Trophoblast cell (in vitro differentiated cells and primary cell): Measurements from ENCODE around the gene TPM2.

Source experiments
- DNase-seq, 2 donors: peaks; one replicate each; pipeline ENCODE4 v3.0.0-alpha.2; 2016
- H2AFZ ChIP-seq: 2 replicates; pipeline ENCODE4 v1.6.1; 2013; ENCODE audit warnings: low read length, moderate library complexity, mild to moderate bottlenecking; ENCODE audit not compliant: insufficient read depth, poor library complexity
- H2AK5ac ChIP-seq: 2 replicates; pipeline ENCODE4 v1.6.1; 2013; ENCODE audit warnings: mild to moderate bottlenecking, low read length
- H2BK120ac ChIP-seq: 2 replicates; pipeline ENCODE4 v1.6.1; 2013; ENCODE audit warnings: low read length, mild to moderate bottlenecking, moderate library complexity; ENCODE audit not compliant: insufficient read depth, poor library complexity
- H2BK12ac ChIP-seq: 2 replicates; pipeline ENCODE4 v1.6.1; 2013; ENCODE audit warnings: mild to moderate bottlenecking, low read length, moderate library complexity
- H2BK5ac ChIP-seq: 2 replicates; pipeline ENCODE4 v1.6.1; 2013; ENCODE audit warnings: low read length, low read depth, moderate library complexity, mild to moderate bottlenecking; ENCODE audit not compliant: poor library complexity
- H3K14ac ChIP-seq: 2 replicates; pipeline ENCODE4 v1.6.1; 2013; ENCODE audit warnings: mild to moderate bottlenecking, low read length
- H3K18ac ChIP-seq: 2 replicates; pipeline ENCODE4 v1.6.1; 2013; ENCODE audit warnings: mild to moderate bottlenecking, low read length
- H3K23ac ChIP-seq: 2 replicates; pipeline ENCODE4 v1.6.1; 2013; ENCODE audit warnings: low read length
- H3K27ac ChIP-seq: 2 replicates; pipeline ENCODE4 v1.5.1; 2013; ENCODE audit warnings: low read depth, mild to moderate bottlenecking, inconsistent platforms, low read length, moderate library complexity
- H3K27me3 ChIP-seq: 2 replicates; pipeline ENCODE4 v1.6.1; 2013; ENCODE audit warnings: inconsistent platforms, mild to moderate bottlenecking, low read length, moderate library complexity; ENCODE audit not compliant: insufficient read depth
- H3K36me3 ChIP-seq, 2 experiments: 1 replicate in 1 of 2; 2 replicates in 1 of 2; pipeline ENCODE4 v1.6.1; 2013; ENCODE audit warnings: low read length in 2 of 2, mild to moderate bottlenecking in 2 of 2, moderate library complexity in 1 of 2; ENCODE audit not compliant: insufficient read depth in 2 of 2, control insufficient read depth in 1 of 2
- H3K4ac ChIP-seq: 2 replicates; pipeline ENCODE4 v1.6.1; 2013; ENCODE audit warnings: low read depth, mild to moderate bottlenecking, low read length, moderate library complexity
- H3K4me1 ChIP-seq, 2 experiments: 1 replicate in 1 of 2; 2 replicates in 1 of 2; pipeline ENCODE4 v1.6.1; 2013; ENCODE audit warnings: low read length in 2 of 2, mild to moderate bottlenecking in 2 of 2, moderate library complexity in 1 of 2; ENCODE audit not compliant: insufficient read depth in 2 of 2, control insufficient read depth in 1 of 2
- H3K4me2 ChIP-seq: 2 replicates; pipeline ENCODE4 v1.6.1; 2013; ENCODE audit warnings: inconsistent platforms, mild to moderate bottlenecking, low read length, moderate library complexity
- H3K4me3 ChIP-seq: 2 replicates; pipeline ENCODE4 v1.5.1; 2013; ENCODE audit warnings: mild to moderate bottlenecking, low read depth, low read length, inconsistent platforms
- H3K79me1 ChIP-seq: one replicate; pipeline ENCODE4 v1.6.1; 2013; ENCODE audit warnings: low read length
- H3K79me2 ChIP-seq: 2 replicates; pipeline ENCODE4 v1.6.1; 2013; ENCODE audit warnings: low read length, mild to moderate bottlenecking; ENCODE audit not compliant: control insufficient read depth, insufficient read depth, poor library complexity
- H3K9ac ChIP-seq: 2 replicates; pipeline ENCODE4 v1.6.1; 2013; ENCODE audit warnings: mild to moderate bottlenecking, low read length
- H3K9me3 ChIP-seq: 2 replicates; pipeline ENCODE4 v1.6.1; 2013; ENCODE audit warnings: low read depth, mild to moderate bottlenecking, control low read depth, inconsistent platforms, low read length; ENCODE audit not compliant: insufficient read depth
- H4K12ac ChIP-seq: 2 replicates; pipeline ENCODE4 v1.6.1; 2013; ENCODE audit warnings: low read depth, mild to moderate bottlenecking, low read length, moderate library complexity
- H4K8ac ChIP-seq: 2 replicates; pipeline ENCODE4 v1.6.1; 2013; ENCODE audit warnings: low read depth, mild to moderate bottlenecking, low read length, moderate library complexity
- H4K91ac ChIP-seq: one replicate; pipeline ENCODE4 v1.6.1; 2013; ENCODE audit warnings: low read depth, mild to moderate bottlenecking, low read length, moderate library complexity
- WGBS: extraction: QIAGEN DNeasy Blood & Tissue Kit; methylation state at CpG from one replicate; pipeline ENCODE4 v1.1.7; 2013; ENCODE audit warnings: missing lambda C conversion rate; ENCODE audit not compliant: insufficient read length, insufficient coverage; ENCODE audit errors: extremely low coverage; 5-methylcytosine and 5-hydroxymethylcytosine counted together

Gene TPM2

DNA sequence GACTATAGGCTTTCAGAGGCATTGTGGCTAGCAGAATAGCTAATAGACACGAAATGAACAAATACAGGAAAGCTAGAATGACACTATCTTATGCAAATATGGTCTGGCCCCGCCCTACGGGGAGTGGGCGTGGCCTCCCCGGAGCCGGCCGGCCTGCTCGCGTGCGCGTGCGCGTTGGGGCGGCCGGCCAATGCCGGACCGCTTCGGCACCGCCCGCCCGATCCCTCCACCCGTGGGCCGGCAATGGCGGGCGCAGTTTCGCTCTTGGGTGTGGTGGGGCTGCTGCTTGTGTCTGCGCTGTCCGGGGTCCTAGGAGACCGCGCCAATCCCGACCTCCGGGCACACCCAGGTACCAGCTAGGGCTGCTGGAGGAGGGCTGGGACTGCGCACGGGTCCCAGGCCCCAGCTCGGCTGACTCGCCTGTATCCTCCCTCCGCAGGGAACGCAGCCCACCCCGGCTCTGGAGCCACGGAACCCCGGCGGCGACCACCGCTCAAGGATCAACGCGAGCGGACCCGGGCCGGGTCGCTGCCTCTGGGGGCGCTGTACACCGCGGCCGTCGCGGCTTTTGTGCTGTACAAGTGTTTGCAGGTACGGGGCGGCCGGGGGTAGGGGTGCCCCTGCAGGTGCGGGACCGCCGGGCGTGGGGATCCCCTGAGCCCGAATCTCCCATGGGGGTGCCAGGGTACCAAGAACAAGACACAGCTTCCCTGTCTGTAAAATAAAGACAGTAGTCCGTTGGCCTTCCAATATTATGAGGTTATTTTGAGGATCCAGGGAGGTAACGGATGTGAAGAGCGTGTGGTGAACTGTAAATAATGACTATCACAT is 31.4 kb downstream of the TPM2 start, which contains the start of gene CCDC107:
TSS of gene CCDC107 (plus strand) at position 156 of the 831 bp plus-strand sequence. CDS start at position 244, 88 bp downstream.
- H3K9me3 ChIP-seq = no peaks in the 10 kb centered on the region
- H2BK5ac ChIP-seq = peak within 1 kb of the TSS; percentile 94
- peak within 1 kb of the TSS; percentile 97 for H3K14ac ChIP-seq
- no peak within 1 kb of the TSS for H3K23ac ChIP-seq
- H3K79me2 ChIP-seq = peaks cover 4% of the 10 kb centered on the region
- DNase-seq = peak; percentile 86 to 93
- peak within 1 kb of the TSS; percentile 97 for H4K91ac ChIP-seq
- peak within 1 kb of the TSS; percentile 85 for H3K4ac ChIP-seq
- H4K8ac ChIP-seq = peak within 1 kb of the TSS; percentile 98
- peak within 1 kb of the TSS; percentile 92 for H2AFZ ChIP-seq
- peak within 1 kb of the TSS; percentile 85 for H3K4me3 ChIP-seq
- peak within 1 kb of the TSS; percentile 86 for H3K27ac ChIP-seq
- peaks cover 5 to 14% of the 10 kb centered on the region in 2 experiments for H3K4me1 ChIP-seq
- H4K12ac ChIP-seq = peak within 1 kb of the TSS; percentile 96
- peak within 1 kb of the TSS; percentile 67 for H2AK5ac ChIP-seq
- peaks cover 13 to 16% of the 10 kb centered on the region in 2 experiments for H3K36me3 ChIP-seq
- peak within 1 kb of the TSS; percentile 95 for H3K4me2 ChIP-seq
- peak within 1 kb of the TSS; percentile 91 for H3K18ac ChIP-seq
- H3K27me3 ChIP-seq = no peaks in the 10 kb centered on the region
- H2BK12ac ChIP-seq = no peak within 1 kb of the TSS
- peak within 1 kb of the TSS; percentile 83 for H3K9ac ChIP-seq
- peaks cover 10% of the 10 kb centered on the region for H3K79me1 ChIP-seq
- peak within 1 kb of the TSS; percentile 89 for H2BK120ac ChIP-seq
- no CpG with 5 or more reads among the region's 67 CpGs for WGBS

DNA sequence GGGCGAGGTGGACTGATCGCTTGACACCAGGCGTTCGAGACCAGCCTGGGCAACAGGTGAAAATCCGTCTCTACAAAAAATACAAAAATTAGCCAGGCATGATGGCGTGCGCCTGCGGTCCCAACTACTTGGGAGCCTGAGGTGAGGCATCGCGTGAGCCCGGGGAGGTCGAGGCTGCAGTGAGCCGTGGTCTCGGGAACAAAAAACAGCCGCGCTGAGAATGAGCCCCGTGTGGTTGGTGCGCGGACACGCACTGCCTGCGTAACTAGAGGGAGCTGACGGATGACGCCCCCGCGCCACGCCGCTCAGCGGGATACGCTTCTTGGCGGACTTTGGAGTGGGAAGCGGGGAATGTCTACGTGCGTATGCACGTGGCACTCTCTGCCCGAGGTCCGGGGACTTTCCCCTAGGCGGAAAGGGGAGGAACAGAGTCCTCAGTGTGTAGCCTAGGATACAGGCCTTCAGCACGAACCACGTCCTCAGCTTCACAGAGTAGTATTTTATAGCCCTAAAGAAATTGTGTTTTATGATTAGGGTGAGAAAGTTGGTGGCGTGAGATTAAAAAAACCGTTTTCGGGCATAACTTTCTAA is 32.1 kb downstream of the TPM2 start, which contains the start of gene RMRP:
TSS of gene RMRP (minus strand) at position 474 of the 591 bp plus-strand sequence.
- no peak within 1 kb of the TSS for H3K23ac ChIP-seq
- H2BK12ac ChIP-seq = no peak within 1 kb of the TSS
- no peaks in the 10 kb centered on the region for H3K27me3 ChIP-seq
- peaks cover 2 to 11% of the 10 kb centered on the region in 2 experiments for H3K4me1 ChIP-seq
- H3K36me3 ChIP-seq = peaks cover 13 to 16% of the 10 kb centered on the region in 2 experiments
- peak within 1 kb of the TSS; percentile 85 for H3K4me3 ChIP-seq
- peak within 1 kb of the TSS; percentile 97 for H4K91ac ChIP-seq
- WGBS = no CpG with 5 or more reads among the region's 42 CpGs
- H3K9me3 ChIP-seq = no peaks in the 10 kb centered on the region
- peak within 1 kb of the TSS; percentile 67 for H2AK5ac ChIP-seq
- peak within 1 kb of the TSS; percentile 92 for H2AFZ ChIP-seq
- H4K8ac ChIP-seq = peak within 1 kb of the TSS; percentile 98
- H3K14ac ChIP-seq = peak within 1 kb of the TSS; percentile 97
- peak within 1 kb of the TSS; percentile 91 for H3K18ac ChIP-seq
- DNase-seq = peak; percentile 99 to 100
- H3K27ac ChIP-seq = peak within 1 kb of the TSS; percentile 86
- H2BK5ac ChIP-seq = peak within 1 kb of the TSS; percentile 94
- peaks cover 10% of the 10 kb centered on the region for H3K79me1 ChIP-seq
- H4K12ac ChIP-seq = peak within 1 kb of the TSS; percentile 96
- peak within 1 kb of the TSS; percentile 95 for H3K4me2 ChIP-seq
- peak within 1 kb of the TSS; percentile 83 for H3K9ac ChIP-seq
- peak within 1 kb of the TSS; percentile 85 for H3K4ac ChIP-seq
- H3K79me2 ChIP-seq = peaks cover 4% of the 10 kb centered on the region
- peak within 1 kb of the TSS; percentile 89 for H2BK120ac ChIP-seq

DNA sequence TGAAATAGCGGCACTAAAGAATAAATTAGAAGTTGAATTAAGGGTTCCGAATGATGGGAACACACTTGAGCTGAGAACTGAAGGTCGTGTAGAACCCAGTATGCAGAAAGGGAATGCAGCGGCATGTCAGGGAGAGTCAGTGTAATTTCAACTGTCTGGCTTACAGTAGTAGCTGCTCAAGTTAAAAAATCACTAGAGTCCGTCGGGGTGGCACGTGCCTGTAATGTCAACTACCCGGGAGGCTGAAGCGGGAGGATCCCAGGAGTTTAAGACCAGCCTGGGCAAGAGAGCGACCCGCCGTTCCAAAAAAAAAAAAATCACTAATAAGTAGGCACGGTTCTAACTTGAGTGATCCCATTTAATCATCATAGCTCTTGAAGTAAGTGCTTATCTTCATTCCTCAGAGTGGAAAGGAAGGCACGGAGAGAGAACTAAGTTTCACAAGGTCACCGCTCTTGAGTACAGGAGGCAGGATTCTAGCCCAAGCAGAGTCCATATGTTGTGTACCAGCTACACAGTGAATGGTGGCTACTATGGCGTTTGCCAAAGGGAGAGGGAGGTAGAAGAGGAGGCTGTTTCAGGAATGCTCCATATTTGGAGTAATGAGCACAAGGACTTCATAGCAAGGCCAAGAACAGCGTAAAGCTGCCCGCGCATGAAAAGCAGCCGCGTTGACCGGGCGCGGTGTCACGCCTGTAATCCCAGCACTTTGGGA is 32.7 kb downstream of the TPM2 start:
- no peak overlapping the region for H2BK120ac ChIP-seq
- H3K4me2 ChIP-seq = peak overlapping the region; percentile 81
- H3K4ac ChIP-seq = no peak overlapping the region
- H3K79me1 ChIP-seq = peaks cover 10% of the 10 kb centered on the region
- no peaks in the 10 kb centered on the region for H3K27me3 ChIP-seq
- no peak overlapping the region for H3K18ac ChIP-seq
- peak overlapping the region; percentile 48 for H3K4me3 ChIP-seq
- H3K9ac ChIP-seq = no peak overlapping the region
- peaks cover 4% of the 10 kb centered on the region for H3K79me2 ChIP-seq
- no peak overlapping the region for H2BK5ac ChIP-seq
- no peak overlapping the region for H2AK5ac ChIP-seq
- peak overlapping the region; percentile 34 for H4K91ac ChIP-seq
- peaks cover 8 to 12% of the 10 kb centered on the region in 2 experiments for H3K36me3 ChIP-seq
- H3K23ac ChIP-seq = no peak overlapping the region
- peak overlapping the region; percentile 2 for H3K27ac ChIP-seq
- 100% methylated on average over 1 of the region's 25 CpGs for WGBS
- peak in 1 of 2 donors; percentile 71 for DNase-seq
- no peak overlapping the region for H4K12ac ChIP-seq
- no peak overlapping the region for H3K14ac ChIP-seq
- H3K4me1 ChIP-seq = peaks cover 4 to 7% of the 10 kb centered on the region in 2 experiments
- H2BK12ac ChIP-seq = no peak overlapping the region
- H2AFZ ChIP-seq = peak overlapping the region; percentile 23
- no peaks in the 10 kb centered on the region for H3K9me3 ChIP-seq
- peak overlapping the region; percentile 47 for H4K8ac ChIP-seq

DNA sequence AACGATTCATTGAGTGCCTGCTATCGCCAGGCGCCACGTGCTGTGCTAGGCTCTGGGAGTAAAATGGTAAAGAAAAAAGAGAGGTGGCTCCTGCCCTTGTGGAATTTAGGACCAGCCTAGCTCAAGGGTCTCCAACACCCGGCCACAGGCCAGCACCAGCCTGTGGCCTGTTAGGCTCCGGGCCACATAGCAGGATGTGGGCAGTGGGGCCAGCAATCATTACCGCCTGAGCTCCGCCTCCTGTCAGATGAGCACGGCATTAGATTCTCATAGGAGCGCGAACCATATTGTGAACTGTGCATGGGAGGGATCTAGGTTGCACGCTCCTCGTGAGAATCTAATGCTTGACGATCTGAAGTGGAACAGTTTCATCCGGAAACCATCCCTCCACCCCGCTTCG is 33.4 kb downstream of the TPM2 start:
- Histone ChIP-seq H3K4me2 (no peak overlapping the region), H3K36me3 (peaks cover 8 to 9% of the 10 kb centered on the region in 2 experiments), H3K4ac (no peak overlapping the region), H3K27me3 (no peaks in the 10 kb centered on the region), H4K8ac (no peak overlapping the region), H3K79me2 (peaks cover 4% of the 10 kb centered on the region), H3K23ac (no peak overlapping the region), H3K14ac (no peak overlapping the region), H4K12ac (no peak overlapping the region), H2BK12ac (no peak overlapping the region), H2AFZ (no peak overlapping the region), H2AK5ac (no peak overlapping the region), H3K9ac (no peak overlapping the region), H2BK5ac (no peak overlapping the region), H2BK120ac (no peak overlapping the region), H3K4me3 (no peak overlapping the region), H3K79me1 (peaks cover 10% of the 10 kb centered on the region), H4K91ac (no peak overlapping the region), H3K18ac (no peak overlapping the region), H3K9me3 (no peaks in the 10 kb centered on the region), H3K4me1 (peaks cover 4 to 6% of the 10 kb centered on the region in 2 experiments), H3K27ac (no peak overlapping the region)
- WGBS = no CpG with 5 or more reads among the region's 17 CpGs
- peak; percentile 15 to 53 for DNase-seq
